Neuron (in vitro differentiated cells): ENCODE results near the gene EFCAB6.

Experiments
- H2AFZ ChIP-seq: one replicate; pipeline ENCODE4 v1.6.1; 2013; ENCODE audit warnings: low read depth, mild to moderate bottlenecking, inconsistent platforms, low read length, moderate library complexity
- H3K27me3 ChIP-seq: one replicate; pipeline ENCODE4 v1.6.1; 2013; ENCODE audit warnings: low read length; ENCODE audit not compliant: insufficient read depth
- H3K36me3 ChIP-seq: one replicate; pipeline ENCODE4 v1.6.1; 2013; ENCODE audit warnings: low read length; ENCODE audit not compliant: insufficient read depth
- H3K4me1 ChIP-seq: one replicate; pipeline ENCODE4 v1.6.1; 2013; ENCODE audit warnings: low read length; ENCODE audit not compliant: insufficient read depth
- H3K4me3 ChIP-seq: 2 replicates; pipeline ENCODE4 v1.5.1; 2013; ENCODE audit warnings: mild to moderate bottlenecking, low read length, moderate library complexity
- H3K9me3 ChIP-seq: one replicate; pipeline ENCODE4 v1.6.1; 2013; ENCODE audit warnings: low read length

Gene EFCAB6

GRCh38 chr22:43516996-43517635 lies 295.0 kb downstream of the EFCAB6 start:
- Histone ChIP-seq H3K9me3 (no peaks in the 10 kb centered on the region), H3K4me3 (no peak overlapping the region), H3K4me1 (no peaks in the 10 kb centered on the region), H3K27me3 (peaks cover 2% of the 10 kb centered on the region), H3K36me3 (no peaks in the 10 kb centered on the region), H2AFZ (no peak overlapping the region)

GRCh38 chr22:43516386-43516785 lies 295.7 kb downstream of the EFCAB6 start:
- Histone ChIP-seq H3K4me1 (no peaks in the 10 kb centered on the region), H3K9me3 (no peaks in the 10 kb centered on the region), H2AFZ (no peak overlapping the region), H3K27me3 (peaks cover 2% of the 10 kb centered on the region), H3K36me3 (no peaks in the 10 kb centered on the region), H3K4me3 (no peak overlapping the region)

GRCh38 chr22:43515902-43516301 lies 296.2 kb downstream of the EFCAB6 start:
- H2AFZ ChIP-seq: no peak overlapping the region
- no peaks in the 10 kb centered on the region for H3K36me3 ChIP-seq
- no peaks in the 10 kb centered on the region for H3K4me1 ChIP-seq
- H3K4me3 ChIP-seq: no peak overlapping the region
- H3K27me3 ChIP-seq: peaks cover 2% of the 10 kb centered on the region
- no peaks in the 10 kb centered on the region for H3K9me3 ChIP-seq

- Histone ChIP-seq H3K4me1 (no peaks in the 10 kb centered on the region), H3K36me3 (no peaks in the 10 kb centered on the region), H2AFZ (no peak overlapping the region), H3K27me3 (peaks cover 2% of the 10 kb centered on the region), H3K4me3 (no peak overlapping the region), H3K9me3 (no peaks in the 10 kb centered on the region)
These were observed 296.7 kb downstream of the EFCAB6 start for GRCh38 chr22:43515411-43515810.

- no peaks in the 10 kb centered on the region for H3K36me3 ChIP-seq
- peaks cover 2% of the 10 kb centered on the region for H3K27me3 ChIP-seq
- no peak overlapping the region for H3K4me3 ChIP-seq
- H3K4me1 ChIP-seq: no peaks in the 10 kb centered on the region
- no peak overlapping the region for H2AFZ ChIP-seq
- no peaks in the 10 kb centered on the region for H3K9me3 ChIP-seq
These were observed 297.5 kb downstream of the EFCAB6 start for GRCh38 chr22:43514476-43515157.

- H3K27me3 ChIP-seq: peaks cover 2% of the 10 kb centered on the region
- H3K4me1 ChIP-seq: no peaks in the 10 kb centered on the region
- H3K36me3 ChIP-seq: no peaks in the 10 kb centered on the region
- no peak overlapping the region for H2AFZ ChIP-seq
- H3K9me3 ChIP-seq: no peaks in the 10 kb centered on the region
- H3K4me3 ChIP-seq: no peak overlapping the region
These were observed 299.8 kb downstream of the EFCAB6 start for GRCh38 chr22:43512279-43512678.

- H3K4me1 ChIP-seq: no peaks in the 10 kb centered on the region
- no peak overlapping the region for H3K4me3 ChIP-seq
- H3K27me3 ChIP-seq: peaks cover 2% of the 10 kb centered on the region
- H3K36me3 ChIP-seq: no peaks in the 10 kb centered on the region
- no peak overlapping the region for H2AFZ ChIP-seq
- H3K9me3 ChIP-seq: no peaks in the 10 kb centered on the region
These were observed 300.7 kb downstream of the EFCAB6 start for GRCh38 chr22:43511276-43511910.

GRCh38 chr22:43510281-43511070 lies 301.6 kb downstream of the EFCAB6 start:
- Histone ChIP-seq H3K36me3 (no peaks in the 10 kb centered on the region), H2AFZ (no peak overlapping the region), H3K9me3 (no peaks in the 10 kb centered on the region), H3K4me3 (no peak overlapping the region), H3K27me3 (peaks cover 2% of the 10 kb centered on the region), H3K4me1 (no peaks in the 10 kb centered on the region)

- H2AFZ ChIP-seq: no peak overlapping the region
These were observed 302.8 kb downstream of the EFCAB6 start for GRCh38 chr22:43509337-43509736.

GRCh38 chr22:43508489-43508888 lies 303.6 kb downstream of the EFCAB6 start:
- Histone ChIP-seq H3K4me3 (no peak overlapping the region), H3K27me3 (peaks cover 2% of the 10 kb centered on the region), H3K36me3 (no peaks in the 10 kb centered on the region), H3K9me3 (no peaks in the 10 kb centered on the region), H3K4me1 (no peaks in the 10 kb centered on the region), H2AFZ (no peak overlapping the region)

More at GRCh38 chr22:43509337-43509736, 302.8 kb downstream of the EFCAB6 start:
- no peaks in the 10 kb centered on the region for H3K36me3 ChIP-seq
- peaks cover 2% of the 10 kb centered on the region for H3K27me3 ChIP-seq
- no peak overlapping the region for H3K4me3 ChIP-seq
- H3K9me3 ChIP-seq: no peaks in the 10 kb centered on the region
- no peaks in the 10 kb centered on the region for H3K4me1 ChIP-seq

- H3K4me3 ChIP-seq: no peak overlapping the region
- no peak overlapping the region for H2AFZ ChIP-seq
- H3K27me3 ChIP-seq: no peaks in the 10 kb centered on the region
- no peaks in the 10 kb centered on the region for H3K4me1 ChIP-seq
- H3K9me3 ChIP-seq: no peaks in the 10 kb centered on the region
- H3K36me3 ChIP-seq: no peaks in the 10 kb centered on the region
These were observed 304.9 kb downstream of the EFCAB6 start for GRCh38 chr22:43507235-43507634.

GRCh38 chr22:43506487-43506886 lies 305.6 kb downstream of the EFCAB6 start:
- Histone ChIP-seq H3K9me3 (no peaks in the 10 kb centered on the region), H3K4me1 (no peaks in the 10 kb centered on the region), H3K4me3 (no peak overlapping the region), H3K27me3 (no peaks in the 10 kb centered on the region), H3K36me3 (no peaks in the 10 kb centered on the region), H2AFZ (no peak overlapping the region)

- Histone ChIP-seq H3K27me3 (no peaks in the 10 kb centered on the region), H3K36me3 (no peaks in the 10 kb centered on the region), H2AFZ (no peak overlapping the region), H3K4me3 (no peak overlapping the region), H3K4me1 (no peaks in the 10 kb centered on the region), H3K9me3 (no peaks in the 10 kb centered on the region)
These were observed 306.2 kb downstream of the EFCAB6 start for GRCh38 chr22:43505896-43506295.
